ENCODE measurements around the gene NPTXR.

DNA sequence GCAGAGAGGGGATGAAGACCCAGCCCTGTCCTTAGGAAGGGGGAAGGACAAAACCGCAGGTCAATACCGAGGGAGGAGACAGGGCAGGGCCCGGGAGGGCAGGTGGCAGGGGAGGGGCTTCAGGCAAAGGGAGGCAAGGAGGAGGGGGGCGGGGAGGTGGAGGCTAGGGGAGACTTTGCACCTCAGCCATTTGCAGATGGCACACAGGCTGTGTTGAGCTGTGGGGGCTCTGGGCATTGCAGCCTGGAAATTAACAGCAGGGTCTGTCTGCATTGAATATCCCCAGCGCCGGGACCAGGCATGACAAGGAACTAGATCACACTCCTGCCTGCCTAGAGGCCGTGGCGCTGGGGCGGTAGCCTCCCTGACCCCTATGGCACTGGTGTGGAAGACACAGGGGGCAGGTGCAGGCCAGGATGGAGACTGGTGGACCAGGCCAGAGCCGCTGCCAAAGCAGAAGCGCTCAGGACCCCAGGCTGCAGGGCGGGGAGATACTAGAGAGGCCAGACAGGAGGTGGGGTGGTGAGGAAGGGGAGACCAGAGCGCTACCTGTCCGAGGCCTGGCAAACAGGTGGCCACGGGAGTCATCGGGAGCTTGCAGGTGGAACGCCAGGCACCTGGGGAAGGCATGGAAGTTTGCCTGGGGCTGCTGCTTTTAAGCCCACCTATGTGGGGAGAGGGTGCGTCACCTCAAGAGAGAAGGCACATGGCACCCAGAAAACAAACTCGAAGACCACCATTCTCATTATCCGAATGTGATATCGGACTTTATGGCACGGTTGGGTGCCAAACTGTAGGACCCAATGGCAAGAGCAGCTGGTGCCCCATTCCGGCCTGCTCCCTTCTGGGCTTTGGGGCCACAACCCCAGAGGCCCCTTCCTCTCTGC lies 16.7 kb upstream of the NPTXR start:
- TF ChIP-seq, protein P1, sequence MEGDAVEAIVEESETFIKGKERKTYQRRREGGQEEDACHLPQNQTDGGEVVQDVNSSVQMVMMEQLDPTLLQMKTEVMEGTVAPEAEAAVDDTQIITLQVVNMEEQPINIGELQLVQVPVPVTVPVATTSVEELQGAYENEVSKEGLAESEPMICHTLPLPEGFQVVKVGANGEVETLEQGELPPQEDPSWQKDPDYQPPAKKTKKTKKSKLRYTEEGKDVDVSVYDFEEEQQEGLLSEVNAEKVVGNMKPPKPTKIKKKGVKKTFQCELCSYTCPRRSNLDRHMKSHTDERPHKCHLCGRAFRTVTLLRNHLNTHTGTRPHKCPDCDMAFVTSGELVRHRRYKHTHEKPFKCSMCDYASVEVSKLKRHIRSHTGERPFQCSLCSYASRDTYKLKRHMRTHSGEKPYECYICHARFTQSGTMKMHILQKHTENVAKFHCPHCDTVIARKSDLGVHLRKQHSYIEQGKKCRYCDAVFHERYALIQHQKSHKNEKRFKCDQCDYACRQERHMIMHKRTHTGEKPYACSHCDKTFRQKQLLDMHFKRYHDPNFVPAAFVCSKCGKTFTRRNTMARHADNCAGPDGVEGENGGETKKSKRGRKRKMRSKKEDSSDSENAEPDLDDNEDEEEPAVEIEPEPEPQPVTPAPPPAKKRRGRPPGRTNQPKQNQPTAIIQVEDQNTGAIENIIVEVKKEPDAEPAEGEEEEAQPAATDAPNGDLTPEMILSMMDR (conservative IDR thresholded peaks at IDR 0.05 in 1 of 2, IDR thresholded peaks at IDR 0.05 in 1 of 2; ENCODE audit: low read depth in 1 of 2, low read length in 2 of 2) = no peak
- TF ChIP-seq EZH2 (IDR thresholded peaks at IDR 0.05; ENCODE audit: low read length, missing control alignments) = no peak
